Measurements from ENCODE around the gene VIM. TPM values are rescaled to one million over a fixed set of nuclear protein-coding genes. Genes with fewer than 3 reads are reported as not detected.

The VIM gene
- total RNA-seq, 1 experiment from 2014 or later, result 1,966 TPM

GRCh38 chr10:17233286-17233991 lies 5.4 kb downstream of the VIM start:
- Histone ChIP-seq H3K36me3 (replicated peaks; ENCODE audit: control insufficient read depth, insufficient read depth, low read length) (peaks cover 24% of the 10 kb centered on the region), H3K4me3 (ENCODE audit: insufficient read depth, low read depth, low read length) (no peak overlapping the region), H3K27me3 (ENCODE audit: control insufficient read depth, insufficient read depth, low read length) (peaks cover 7% of the 10 kb centered on the region; the same call in 1 of the 2 replicates)
- DNase-seq, result no peak

DNA sequence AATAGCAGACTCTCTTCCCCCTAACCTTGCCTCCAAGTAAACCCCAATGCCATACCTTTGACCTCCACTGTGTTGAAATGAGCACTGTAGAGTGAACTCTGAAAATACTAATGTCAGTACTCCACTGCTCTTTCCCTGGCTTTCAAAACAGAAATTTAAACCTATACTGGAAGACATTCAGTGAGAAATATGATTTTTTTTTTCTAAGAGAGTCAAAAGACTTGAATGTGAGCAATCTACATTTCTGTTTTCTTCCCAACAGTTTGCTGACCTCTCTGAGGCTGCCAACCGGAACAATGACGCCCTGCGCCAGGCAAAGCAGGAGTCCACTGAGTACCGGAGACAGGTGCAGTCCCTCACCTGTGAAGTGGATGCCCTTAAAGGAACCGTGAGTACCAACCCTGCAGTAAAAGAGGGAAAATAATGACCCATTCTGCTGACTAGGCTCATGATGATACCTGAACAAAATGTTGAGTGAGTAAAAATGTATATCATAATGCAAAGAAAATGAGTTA lies 6.4 kb downstream of the VIM start:
- Histone ChIP-seq H3K4me3 (ENCODE audit: insufficient read depth, low read depth, low read length) (no peak overlapping the region), H3K27me3 (ENCODE audit: control insufficient read depth, insufficient read depth, low read length) (peaks cover 1% of the 10 kb centered on the region; the same call in 1 of the 2 replicates), H3K36me3 (replicated peaks; ENCODE audit: control insufficient read depth, insufficient read depth, low read length) (peaks cover 24% of the 10 kb centered on the region)
- DNase-seq, result no peak

DNA sequence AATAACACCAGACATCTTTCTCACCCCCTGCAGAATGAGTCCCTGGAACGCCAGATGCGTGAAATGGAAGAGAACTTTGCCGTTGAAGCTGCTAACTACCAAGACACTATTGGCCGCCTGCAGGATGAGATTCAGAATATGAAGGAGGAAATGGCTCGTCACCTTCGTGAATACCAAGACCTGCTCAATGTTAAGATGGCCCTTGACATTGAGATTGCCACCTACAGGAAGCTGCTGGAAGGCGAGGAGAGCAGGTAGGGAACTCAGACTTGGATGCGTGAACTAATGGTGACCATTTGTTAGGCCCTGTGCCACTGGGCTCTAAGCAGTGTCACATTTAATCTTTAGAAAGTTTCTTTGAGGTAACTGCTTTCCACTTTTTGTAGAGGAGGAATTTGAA lies 7.1 kb downstream of the VIM start:
- Histone ChIP-seq H3K4me3 (ENCODE audit: insufficient read depth, low read depth, low read length) (no peak overlapping the region), H3K27me3 (ENCODE audit: control insufficient read depth, insufficient read depth, low read length) (no peaks in the 10 kb centered on the region), H3K36me3 (replicated peaks; ENCODE audit: control insufficient read depth, insufficient read depth, low read length) (peaks cover 24% of the 10 kb centered on the region)
- no peak for DNase-seq

GRCh38 chr10:17236468-17237148 lies 8.6 kb downstream of the VIM start:
- H3K36me3 ChIP-seq (replicated peaks; ENCODE audit: control insufficient read depth, insufficient read depth, low read length), result peaks cover 24% of the 10 kb centered on the region
- no peak for DNase-seq
- no peak overlapping the region for H3K4me3 ChIP-seq (ENCODE audit: insufficient read depth, low read depth, low read length)

DNA sequence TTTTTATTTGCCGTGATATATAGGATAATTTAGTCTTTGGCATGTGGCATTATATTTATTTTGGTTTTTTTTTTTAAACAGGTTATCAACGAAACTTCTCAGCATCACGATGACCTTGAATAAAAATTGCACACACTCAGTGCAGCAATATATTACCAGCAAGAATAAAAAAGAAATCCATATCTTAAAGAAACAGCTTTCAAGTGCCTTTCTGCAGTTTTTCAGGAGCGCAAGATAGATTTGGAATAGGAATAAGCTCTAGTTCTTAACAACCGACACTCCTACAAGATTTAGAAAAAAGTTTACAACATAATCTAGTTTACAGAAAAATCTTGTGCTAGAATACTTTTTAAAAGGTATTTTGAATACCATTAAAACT lies 9.1 kb downstream of the VIM start:
- Histone ChIP-seq H3K27me3 (ENCODE audit: control insufficient read depth, insufficient read depth, low read length) (no peaks in the 10 kb centered on the region), H3K4me3 (ENCODE audit: insufficient read depth, low read depth, low read length) (no peak overlapping the region), H3K36me3 (replicated peaks; ENCODE audit: control insufficient read depth, insufficient read depth, low read length) (peaks cover 24% of the 10 kb centered on the region)
- DNase-seq, result no peak

More at GRCh38 chr10:17236468-17237148, 8.6 kb downstream of the VIM start:
- H3K27me3 ChIP-seq (ENCODE audit: control insufficient read depth, insufficient read depth, low read length), result no peaks in the 10 kb centered on the region

DNA sequence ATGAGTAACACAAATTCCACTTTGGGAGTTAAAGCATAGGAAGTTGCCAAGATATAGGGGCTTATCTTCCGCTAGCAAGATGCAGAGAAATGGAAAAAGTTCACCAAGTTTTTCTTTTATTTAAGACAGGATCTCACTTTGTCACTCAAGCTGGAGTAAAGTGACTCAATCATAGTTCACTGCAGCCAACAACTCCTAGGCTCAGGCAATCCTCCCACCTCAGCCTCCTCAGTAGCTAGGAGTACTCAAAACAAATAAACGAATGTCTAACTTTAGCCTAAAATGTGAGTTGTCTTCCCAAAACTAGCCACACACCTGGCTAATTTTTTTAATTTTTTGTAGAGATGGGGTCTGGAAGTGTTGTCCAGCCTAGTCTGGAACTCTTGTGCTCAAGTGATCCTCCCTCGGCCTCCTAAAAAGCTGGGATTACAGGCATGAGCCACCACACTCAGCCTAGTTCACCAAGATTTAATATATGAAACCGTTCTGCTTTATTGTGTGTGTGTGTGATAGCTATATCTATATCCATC lies 9.9 kb downstream of the VIM start:
- peaks cover 23% of the 10 kb centered on the region for H3K36me3 ChIP-seq (replicated peaks; ENCODE audit: control insufficient read depth, insufficient read depth, low read length)

GRCh38 chr10:17238445-17239291 lies 10.6 kb downstream of the VIM start:
- peaks cover 18% of the 10 kb centered on the region for H3K36me3 ChIP-seq (replicated peaks; ENCODE audit: control insufficient read depth, insufficient read depth, low read length)
- no peak for DNase-seq
- no peaks in the 10 kb centered on the region for H3K27me3 ChIP-seq (ENCODE audit: control insufficient read depth, insufficient read depth, low read length)
- H3K4me3 ChIP-seq (ENCODE audit: insufficient read depth, low read depth, low read length), result no peak overlapping the region

More for the DNA sequence above, 9.9 kb downstream of the VIM start:
- H3K4me3 ChIP-seq (ENCODE audit: insufficient read depth, low read depth, low read length), result no peak overlapping the region
- no peaks in the 10 kb centered on the region for H3K27me3 ChIP-seq (ENCODE audit: control insufficient read depth, insufficient read depth, low read length)
- no peak for DNase-seq

- no peak overlapping the region for H3K4me3 ChIP-seq (ENCODE audit: insufficient read depth, low read depth, low read length)
- no peaks in the 10 kb centered on the region for H3K27me3 ChIP-seq (ENCODE audit: control insufficient read depth, insufficient read depth, low read length)
Observed at GRCh38 chr10:17239345-17240085, 11.5 kb downstream of the VIM start.

DNA sequence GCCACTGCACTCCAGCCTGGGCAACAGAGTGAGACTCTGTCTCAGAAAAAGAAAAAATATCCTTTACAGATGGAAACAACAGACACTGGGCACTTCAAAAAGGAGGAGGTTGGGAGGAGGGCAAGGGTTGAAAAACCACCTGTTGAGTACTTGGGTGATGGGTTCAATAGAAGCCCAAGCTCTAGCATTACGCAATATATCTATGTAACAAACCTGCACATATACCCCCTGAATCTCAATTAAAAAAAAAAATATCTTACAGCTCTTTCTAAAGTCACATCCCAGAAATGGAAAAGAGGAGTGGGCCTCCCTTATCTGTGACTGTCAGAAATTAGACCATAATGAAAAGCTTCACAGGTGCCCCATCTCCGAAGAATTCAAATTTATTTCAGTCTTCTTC lies 12.1 kb downstream of the VIM start:
- no peak overlapping the region for H3K4me3 ChIP-seq (ENCODE audit: insufficient read depth, low read depth, low read length)
- no peak for DNase-seq
- peaks cover 9% of the 10 kb centered on the region for H3K36me3 ChIP-seq (replicated peaks; ENCODE audit: control insufficient read depth, insufficient read depth, low read length)
- H3K27me3 ChIP-seq (ENCODE audit: control insufficient read depth, insufficient read depth, low read length), result no peaks in the 10 kb centered on the region

More at GRCh38 chr10:17239345-17240085, 11.5 kb downstream of the VIM start:
- peaks cover 13% of the 10 kb centered on the region for H3K36me3 ChIP-seq (replicated peaks; ENCODE audit: control insufficient read depth, insufficient read depth, low read length)
- no peak for DNase-seq

DNA sequence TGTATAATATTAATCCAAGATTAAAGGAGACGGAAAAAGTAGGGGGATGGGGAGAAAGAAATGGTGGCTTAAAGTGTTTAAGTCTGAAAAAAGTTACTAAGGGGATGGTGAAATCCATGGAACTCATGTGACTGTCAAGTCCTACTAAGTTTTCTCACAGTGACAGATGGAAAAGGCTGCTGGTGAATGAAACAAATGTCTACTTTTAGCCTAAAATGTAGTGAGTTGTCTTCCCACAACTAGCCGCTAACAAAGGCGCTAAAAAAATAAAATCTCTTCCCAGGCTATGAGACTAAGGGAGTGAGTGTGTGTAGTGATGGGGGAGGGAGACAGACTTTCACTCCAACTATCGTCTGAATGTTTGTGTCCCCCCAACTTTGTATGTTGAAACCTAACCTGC lies 12.6 kb downstream of the VIM start:
- Histone ChIP-seq H3K27me3 (ENCODE audit: control insufficient read depth, insufficient read depth, low read length) (no peaks in the 10 kb centered on the region), H3K36me3 (replicated peaks; ENCODE audit: control insufficient read depth, insufficient read depth, low read length) (peaks cover 5% of the 10 kb centered on the region), H3K4me3 (ENCODE audit: insufficient read depth, low read depth, low read length) (no peak overlapping the region)
- DNase-seq, result no peak

GRCh38 chr10:17241611-17242333 lies 13.7 kb downstream of the VIM start:
- no peak for DNase-seq
- Histone ChIP-seq H3K27me3 (ENCODE audit: control insufficient read depth, insufficient read depth, low read length) (no peaks in the 10 kb centered on the region), H3K36me3 (replicated peaks; ENCODE audit: control insufficient read depth, insufficient read depth, low read length) (no peaks in the 10 kb centered on the region; the same call in none of the 2 replicates), H3K4me3 (ENCODE audit: insufficient read depth, low read depth, low read length) (no peak overlapping the region)

DNA sequence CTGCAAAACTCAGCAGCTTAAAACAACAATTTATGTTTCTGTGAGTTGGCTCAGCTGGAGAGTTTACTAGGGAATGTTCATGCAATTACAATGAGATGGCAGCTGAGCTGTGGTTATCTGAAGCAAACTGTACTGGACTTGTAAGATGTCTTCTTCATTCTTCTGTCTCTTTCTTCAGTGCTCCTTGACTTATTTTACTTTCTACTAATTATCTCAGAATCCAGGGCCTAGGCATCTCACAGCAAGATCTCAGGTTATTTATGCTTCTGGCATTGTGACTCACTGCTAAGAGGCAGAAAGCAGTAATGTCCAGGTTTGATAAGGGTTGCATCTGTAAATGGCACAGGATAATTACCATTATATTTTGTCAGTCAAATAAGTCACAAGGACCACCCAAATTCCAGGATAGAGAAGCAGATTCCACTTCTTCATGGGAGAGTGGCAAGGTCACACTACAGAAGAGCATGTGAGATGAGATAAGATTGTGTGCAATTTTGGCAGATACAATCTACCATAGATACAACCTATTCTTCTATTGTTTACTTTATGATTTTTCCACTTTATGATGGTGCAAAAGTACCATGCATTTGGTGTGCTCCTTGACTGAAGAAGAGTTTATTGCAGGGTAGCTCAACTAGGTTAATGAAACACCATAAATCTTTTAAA lies 16.8 kb downstream of the VIM start:
- DNase-seq, result no peak
- H3K4me3 ChIP-seq (ENCODE audit: insufficient read depth, low read depth, low read length), result no peak overlapping the region
- H3K27me3 ChIP-seq (ENCODE audit: control insufficient read depth, insufficient read depth, low read length), result no peaks in the 10 kb centered on the region
- no peaks in the 10 kb centered on the region for H3K36me3 ChIP-seq (replicated peaks; ENCODE audit: control insufficient read depth, insufficient read depth, low read length)

GRCh38 chr10:17247210-17247609 lies 19.2 kb downstream of the VIM start:
- Histone ChIP-seq H3K27me3 (ENCODE audit: control insufficient read depth, insufficient read depth, low read length) (no peaks in the 10 kb centered on the region), H3K36me3 (replicated peaks; ENCODE audit: control insufficient read depth, insufficient read depth, low read length) (no peaks in the 10 kb centered on the region), H3K4me3 (ENCODE audit: insufficient read depth, low read depth, low read length) (no peak overlapping the region)
- no peak for DNase-seq
